ENCODE results near the gene KIF5A. TPM values are rescaled to one million over a fixed set of nuclear protein-coding genes. Genes with fewer than 3 reads are reported as not detected.

KIF5A gene
- total and polyA plus RNA-seq, 2 of the 13 experiments (the other 11 are each of a cell fraction or from before 2014, with no cell fraction given), result 1.6 to 11.9 TPM

DNA sequence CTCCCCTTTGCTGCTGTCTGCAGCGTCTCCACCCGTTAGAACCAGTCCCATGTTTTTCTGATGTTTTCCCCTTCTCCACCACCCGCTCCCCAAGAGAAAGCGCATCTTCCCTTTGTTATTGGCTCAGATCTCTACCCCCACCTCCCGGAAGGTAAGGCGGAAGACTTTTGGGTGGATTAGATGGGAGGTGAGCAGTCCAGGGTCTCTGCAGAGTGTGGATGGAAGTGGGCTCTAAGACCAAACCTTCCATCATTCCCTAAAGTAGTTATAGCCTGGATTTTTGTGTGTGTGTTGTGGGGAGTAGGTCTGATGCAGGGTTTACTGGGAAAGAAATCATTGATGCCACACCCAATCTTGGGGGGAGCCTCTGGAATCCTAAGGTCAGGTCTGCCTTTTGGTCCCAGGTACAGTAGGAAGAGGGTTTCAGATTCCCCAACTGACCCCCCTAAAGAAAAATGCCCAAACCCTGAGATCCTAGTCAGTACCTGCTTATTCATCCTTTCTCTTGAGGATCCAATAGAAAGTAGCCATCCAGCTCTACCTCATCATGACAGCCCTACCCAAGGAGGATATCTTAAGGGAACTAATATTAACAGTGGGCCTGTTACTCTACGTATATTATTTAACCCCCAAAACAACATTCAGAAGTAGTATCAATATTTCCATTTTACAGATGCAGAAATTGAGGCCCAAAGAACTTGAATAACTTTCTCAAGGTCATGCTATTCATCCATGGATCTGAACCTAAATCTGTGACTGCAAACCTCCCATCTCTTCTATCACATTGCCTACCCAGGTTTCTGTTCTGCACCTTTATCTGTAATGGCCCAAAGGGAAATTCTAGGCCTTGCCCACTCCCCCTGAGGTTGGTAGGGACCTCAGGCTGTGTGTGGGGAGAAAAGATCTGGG lies 1.1 kb downstream of the KIF5A start:
- no peak overlapping the region for H3K9ac ChIP-seq (ENCODE audit: insufficient read depth, low read depth, low read length)
- CTCF ChIA-PET (ENCODE audit: low intra/inter-chr PET ratio, low total read pairs), result interaction anchor here (1.3 kb wide), 1 partner anchor 33 kb away, joined by 4 read pairs; no protein-coding TSS in a partner anchor
- in situ Hi-C loops (cut with HindIII; ENCODE audit: extremely low pct_ligation_motif_present, low pct_unique_long_range_greater_than_20kb), result no loop called here

More for the DNA sequence above, 1.1 kb downstream of the KIF5A start:
- Histone ChIP-seq H3K9me3 (ENCODE audit: low read length) (no peaks in the 10 kb centered on the region), H3K4me2 (ENCODE audit: low read depth, low read length) (peak overlapping the region; percentile 81), H3K4me1 (ENCODE audit: insufficient read depth, low read length) (peaks cover 48% of the 10 kb centered on the region), H2AFZ (ENCODE audit: low read length) (no peak overlapping the region), H3K27ac (ENCODE audit: extremely low read length, insufficient read depth, low read length) (no peak overlapping the region), H4K20me1 (ENCODE audit: insufficient read depth, low read length) (no peaks in the 10 kb centered on the region), H3K36me3 (replicated peaks in 1 of 2; ENCODE audit: control insufficient read depth in 1 of 2, insufficient read depth in 2 of 2, low read length in 2 of 2) (no peaks in the 10 kb centered on the region), H3K27me3 (ENCODE audit: control insufficient read depth in 1 of 2, insufficient read depth in 2 of 2, low read length in 2 of 2) (peaks cover 1 to 27% of the 10 kb centered on the region in 2 experiments; a peak in 3 of 5 replicates), H3K4me3 (replicated peaks in 1 of 3; ENCODE audit: insufficient read depth in 1 of 3, low read depth in 2 of 3, low read length in 3 of 3) (peak overlapping the region in 1 of 3 experiments; percentile 75; a peak in 3 of 6 replicates), H3K79me2 (ENCODE audit: insufficient read depth, low read length) (peaks cover 8% of the 10 kb centered on the region)
- POLR2A ChIA-PET, result no interaction called here
- TF ChIP-seq KMT2B (CRISPR knock-in tag; IDR thresholded peaks at IDR 0.05), result no peak
- TF ChIP-seq ZBTB1 (CRISPR knock-in tag; IDR thresholded peaks at IDR 0.05; ENCODE audit: borderline replicate concordance), result no peak
- TF ChIP-seq ZNF629 (CRISPR knock-in tag; conservative IDR thresholded peaks at IDR 0.05), result peak; percentile 54; the same call in 1 of the 2 replicates
- no peak for TF ChIP-seq ZNF30 (CRISPR knock-in tag; IDR thresholded peaks at IDR 0.05)
- TF ChIP-seq, protein P1, sequence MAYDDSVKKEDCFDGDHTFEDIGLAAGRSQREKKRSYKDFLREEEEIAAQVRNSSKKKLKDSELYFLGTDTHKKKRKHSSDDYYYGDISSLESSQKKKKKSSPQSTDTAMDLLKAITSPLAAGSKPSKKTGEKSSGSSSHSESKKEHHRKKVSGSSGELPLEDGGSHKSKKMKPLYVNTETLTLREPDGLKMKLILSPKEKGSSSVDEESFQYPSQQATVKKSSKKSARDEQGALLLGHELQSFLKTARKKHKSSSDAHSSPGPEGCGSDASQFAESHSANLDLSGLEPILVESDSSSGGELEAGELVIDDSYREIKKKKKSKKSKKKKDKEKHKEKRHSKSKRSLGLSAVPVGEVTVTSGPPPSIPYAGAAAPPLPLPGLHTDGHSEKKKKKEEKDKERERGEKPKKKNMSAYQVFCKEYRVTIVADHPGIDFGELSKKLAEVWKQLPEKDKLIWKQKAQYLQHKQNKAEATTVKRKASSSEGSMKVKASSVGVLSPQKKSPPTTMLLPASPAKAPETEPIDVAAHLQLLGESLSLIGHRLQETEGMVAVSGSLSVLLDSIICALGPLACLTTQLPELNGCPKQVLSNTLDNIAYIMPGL (CRISPR knock-in tag; IDR thresholded peaks at IDR 0.05; ENCODE audit: borderline replicate concordance in 1 of 2, low read depth in 1 of 2), result no peak
- TF ChIP-seq PHF5A (CRISPR knock-in tag; IDR thresholded peaks at IDR 0.05; ENCODE audit: low read depth, unreplicated experiment), result no peak
- BruUV-seq (replicated peaks), result no TSS peak
- intact Hi-C loops (cut with micrococcal nuclease; ENCODE audit: unreplicated experiment), result no loop called here
- WGBS (ENCODE audit: low lambda C conversion rate), result 65% methylated on average over 7 of the region's 7 CpGs
- no peak for DNase-seq (ENCODE audit: low spot score)
- FAIRE-seq, result no peak
- no peak for ATAC-seq
